GM19438 (cell line): Measurements from ENCODE around the gene XPO6.

Source experiments
- ATAC-seq: cut with Tn5 transposase; IDR thresholded peaks from one replicate; pipeline ENCODE4 v1.9.1; 2021; ENCODE audit warnings: low read depth; ENCODE audit not compliant: unreplicated experiment

The XPO6 gene

DNA sequence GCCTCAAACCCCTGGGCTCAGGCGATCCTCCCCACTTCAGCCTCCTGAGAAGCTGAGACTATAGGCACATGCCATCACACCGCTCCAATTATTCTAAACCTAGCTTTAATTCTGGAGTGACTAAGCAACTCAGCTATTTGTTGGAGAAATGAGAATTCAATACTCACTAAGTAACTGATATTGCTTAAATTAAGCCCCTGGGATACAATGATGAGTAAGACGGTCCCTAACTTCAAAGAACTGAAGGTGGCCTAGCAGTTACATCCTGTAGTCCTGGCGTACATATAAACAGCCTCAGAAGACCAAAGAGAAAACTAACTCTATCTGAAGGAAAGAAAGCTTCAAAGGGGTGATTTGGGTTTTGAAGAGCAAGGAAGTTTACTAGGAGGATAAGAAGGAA, 25.0 kb downstream of the XPO6 start:
- ATAC-seq: no peak

- ATAC-seq: no peak
Measured at GRCh38 chr16:28185696-28186095, 26.1 kb downstream of the XPO6 start.

DNA sequence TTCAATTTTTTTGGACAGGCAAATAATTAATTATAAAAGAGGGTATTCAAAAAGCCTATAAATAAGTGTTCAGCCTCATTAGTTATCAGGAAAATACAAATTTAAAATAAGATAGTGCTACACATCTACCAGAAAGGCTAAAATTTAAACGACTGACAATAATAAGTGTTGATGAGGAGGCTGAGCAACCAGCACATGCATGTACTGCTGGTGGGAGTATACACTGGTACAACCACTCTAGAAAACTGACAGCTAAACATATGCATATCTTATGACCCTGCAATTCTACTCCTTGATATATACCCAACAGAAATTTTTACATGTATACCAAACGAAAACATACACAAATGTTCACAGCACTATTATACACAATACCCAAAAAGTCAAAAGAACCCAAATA, 27.1 kb downstream of the XPO6 start:
- ATAC-seq: no peak

GRCh38 chr16:28183930-28184329, 27.8 kb downstream of the XPO6 start:
- no peak for ATAC-seq

GRCh38 chr16:28183484-28183883, 28.3 kb downstream of the XPO6 start:
- no peak for ATAC-seq

DNA sequence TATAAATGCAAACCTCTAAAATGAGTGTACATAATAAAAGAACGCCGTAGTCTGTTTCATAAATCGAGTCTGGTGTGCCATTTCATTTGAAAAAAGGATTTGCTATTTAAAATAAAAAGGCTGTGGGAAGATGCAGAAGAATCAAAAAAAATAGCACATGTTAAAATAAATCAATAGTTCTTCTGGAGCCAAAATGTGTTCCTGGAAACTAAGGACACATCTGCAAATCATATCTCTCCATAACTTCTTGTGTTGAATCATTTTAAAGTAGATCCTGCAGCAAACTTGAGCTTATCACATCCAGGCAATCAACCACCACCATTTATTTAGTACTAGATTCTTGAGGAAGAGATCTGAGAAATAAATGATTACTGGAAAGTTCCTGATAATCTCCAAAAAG, 29.0 kb downstream of the XPO6 start:
- ATAC-seq: no peak

DNA sequence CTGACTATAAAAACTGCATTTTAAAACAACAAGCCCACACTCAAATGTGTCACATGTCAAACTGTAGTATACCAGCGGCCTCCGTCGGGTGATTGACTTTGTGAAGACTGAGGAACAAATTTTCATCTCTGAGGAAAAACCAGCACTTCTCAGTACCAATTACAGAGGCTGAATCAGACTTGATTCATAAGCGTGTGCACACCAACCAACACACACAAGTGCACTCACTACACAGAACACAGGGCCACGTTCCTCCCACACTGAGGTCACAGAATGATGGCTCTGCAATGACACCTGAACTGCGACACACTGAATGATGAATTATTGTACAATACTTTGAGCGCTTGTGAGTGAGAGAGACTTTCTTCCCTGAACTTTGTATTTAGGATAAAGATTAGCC, 29.6 kb downstream of the XPO6 start:
- no peak for ATAC-seq

- ATAC-seq: no peak
Measured at GRCh38 chr16:28181515-28181914, 30.2 kb downstream of the XPO6 start.

DNA sequence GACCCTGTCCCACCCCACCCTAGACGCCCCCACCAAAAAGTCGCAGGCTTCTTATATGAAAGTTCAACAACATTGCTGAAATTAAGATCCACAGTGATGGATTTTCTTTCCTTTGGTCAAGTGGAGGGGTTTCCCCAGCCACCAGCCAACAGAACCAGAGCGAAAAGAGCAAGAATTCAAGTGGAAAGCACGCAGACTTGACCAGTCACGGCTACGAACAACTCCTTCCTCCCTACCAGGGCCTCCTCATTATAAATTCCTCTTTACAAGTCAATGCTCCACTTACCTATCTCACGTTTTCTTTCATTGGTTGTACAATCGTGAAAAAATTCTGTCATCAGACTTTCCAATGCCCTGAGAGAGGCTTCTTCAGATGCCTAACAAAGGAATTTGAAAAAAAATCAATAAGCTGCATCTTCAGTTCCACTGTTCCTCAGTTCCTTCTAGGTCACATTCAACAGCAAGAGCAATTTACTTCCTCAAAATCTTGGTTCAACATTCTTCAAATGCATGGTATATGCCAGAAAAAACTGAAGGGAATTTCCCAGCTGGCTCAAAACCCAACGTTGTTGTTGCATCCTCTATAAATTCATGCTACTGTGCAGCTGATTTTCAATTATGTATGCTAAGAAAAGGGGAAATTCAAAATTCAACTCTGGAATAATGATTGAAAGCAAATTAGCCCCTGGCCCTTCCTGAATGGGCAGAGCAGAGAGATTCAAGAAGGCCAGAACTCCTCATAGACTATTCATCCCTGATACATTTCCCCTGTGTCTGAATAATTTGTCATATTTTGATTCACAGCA, 30.9 kb downstream of the XPO6 start:
- no peak for ATAC-seq

DNA sequence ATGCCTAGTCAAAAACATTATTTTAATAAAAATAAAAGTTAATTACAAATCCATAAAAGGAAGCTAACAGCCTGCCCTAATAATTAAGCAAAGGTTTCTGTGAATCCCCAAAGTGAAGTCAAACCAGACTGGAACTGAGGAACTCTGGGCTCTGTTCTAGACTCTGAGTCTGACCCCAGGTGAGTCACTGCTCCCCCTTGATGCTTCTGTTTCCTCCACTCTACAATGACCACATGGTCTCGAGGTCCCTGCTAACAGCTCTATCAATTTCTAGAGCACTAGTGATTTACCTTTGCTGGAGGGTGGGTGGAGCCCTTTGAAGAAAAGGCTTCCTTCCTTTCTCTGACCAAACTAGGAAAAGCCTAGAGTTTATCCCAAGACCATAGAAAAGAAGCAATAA, 32.4 kb downstream of the XPO6 start:
- no peak for ATAC-seq

DNA sequence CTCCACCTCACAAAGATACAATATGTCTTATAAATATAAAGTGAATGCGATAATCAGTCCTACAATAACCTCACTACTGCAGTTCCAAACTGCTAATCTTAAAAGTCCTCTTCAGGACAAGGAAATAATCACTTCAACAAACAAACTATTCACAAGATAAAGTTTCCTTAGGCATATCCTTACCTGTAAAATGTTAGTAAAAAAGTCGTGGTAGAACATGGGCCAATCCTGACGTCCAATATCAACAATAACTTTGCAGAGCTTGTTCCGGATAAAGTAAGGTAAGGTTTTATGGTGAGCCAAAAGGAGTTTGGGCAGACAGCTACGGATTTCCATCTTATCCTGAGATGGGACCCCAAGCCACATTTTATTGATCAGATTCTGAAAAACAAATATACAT, 36.0 kb downstream of the XPO6 start:
- no peak for ATAC-seq

GRCh38 chr16:28172336-28172735, 39.4 kb downstream of the XPO6 start:
- no peak for ATAC-seq

- ATAC-seq: no peak
Measured at GRCh38 chr16:28171816-28172215, 39.9 kb downstream of the XPO6 start.

DNA sequence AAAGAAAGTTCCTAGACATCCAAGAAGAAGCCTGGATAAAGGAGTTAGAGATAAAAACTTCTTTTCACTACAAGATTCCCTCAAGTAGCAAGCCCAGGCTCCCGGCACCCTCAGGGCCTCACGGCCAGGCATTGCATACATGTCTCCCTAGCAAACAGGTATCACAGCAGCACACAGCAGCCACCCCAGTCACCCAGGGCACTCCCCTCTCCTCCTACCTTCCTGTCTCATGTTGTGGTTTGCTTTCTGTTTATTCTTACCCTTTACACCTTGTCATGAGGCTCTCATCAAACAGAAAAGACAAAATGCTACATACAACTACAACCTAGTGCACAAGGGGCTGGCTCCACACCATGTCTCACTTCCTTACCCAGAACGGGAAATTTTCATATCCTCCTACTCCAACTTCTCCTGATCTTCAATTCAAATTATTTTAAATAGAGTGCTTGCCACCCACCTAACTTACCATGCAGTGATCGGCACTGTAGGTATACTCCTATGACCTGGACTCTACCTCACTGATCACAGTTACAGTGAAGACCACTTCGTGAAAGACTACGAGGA, 42.7 kb downstream of the XPO6 start:
- ATAC-seq: no peak

DNA sequence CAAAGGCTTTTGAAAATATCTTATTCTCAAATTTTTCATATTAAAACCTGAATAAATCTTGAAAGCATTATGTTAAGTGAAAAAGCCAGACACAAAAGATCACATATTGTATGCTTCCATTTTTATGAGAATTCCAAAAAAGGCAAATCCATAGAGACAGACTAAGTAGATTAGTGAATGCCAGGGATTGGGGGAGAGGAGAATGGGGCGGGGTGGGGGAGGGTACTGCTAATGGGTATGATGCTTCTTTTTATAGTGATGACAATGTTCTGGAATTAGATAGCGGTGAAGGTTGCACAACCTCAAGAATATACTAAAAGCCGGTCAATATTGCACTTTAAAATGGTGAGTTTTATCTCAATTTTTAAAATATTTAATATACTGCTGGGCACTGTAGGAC, 44.0 kb downstream of the XPO6 start:
- no peak for ATAC-seq

DNA sequence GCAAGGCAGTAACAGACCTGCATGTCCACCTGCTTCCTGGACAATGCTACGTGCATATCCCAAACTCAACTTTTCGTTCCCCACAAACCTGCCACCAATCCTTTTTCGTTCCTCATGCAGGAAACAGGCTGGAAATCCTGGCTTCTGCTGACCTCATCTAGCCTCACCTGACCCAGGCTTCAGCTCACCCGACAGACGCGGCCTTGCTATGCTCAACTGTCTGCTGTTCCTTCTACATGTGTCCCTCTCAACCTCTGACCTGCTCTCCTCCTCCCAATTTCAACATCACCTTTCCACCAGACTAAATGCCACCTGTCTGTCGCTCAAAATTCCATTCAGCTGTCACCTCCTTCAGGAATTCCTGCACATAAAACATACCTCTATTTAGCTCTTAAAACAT, 44.5 kb downstream of the XPO6 start:
- no peak for ATAC-seq

DNA sequence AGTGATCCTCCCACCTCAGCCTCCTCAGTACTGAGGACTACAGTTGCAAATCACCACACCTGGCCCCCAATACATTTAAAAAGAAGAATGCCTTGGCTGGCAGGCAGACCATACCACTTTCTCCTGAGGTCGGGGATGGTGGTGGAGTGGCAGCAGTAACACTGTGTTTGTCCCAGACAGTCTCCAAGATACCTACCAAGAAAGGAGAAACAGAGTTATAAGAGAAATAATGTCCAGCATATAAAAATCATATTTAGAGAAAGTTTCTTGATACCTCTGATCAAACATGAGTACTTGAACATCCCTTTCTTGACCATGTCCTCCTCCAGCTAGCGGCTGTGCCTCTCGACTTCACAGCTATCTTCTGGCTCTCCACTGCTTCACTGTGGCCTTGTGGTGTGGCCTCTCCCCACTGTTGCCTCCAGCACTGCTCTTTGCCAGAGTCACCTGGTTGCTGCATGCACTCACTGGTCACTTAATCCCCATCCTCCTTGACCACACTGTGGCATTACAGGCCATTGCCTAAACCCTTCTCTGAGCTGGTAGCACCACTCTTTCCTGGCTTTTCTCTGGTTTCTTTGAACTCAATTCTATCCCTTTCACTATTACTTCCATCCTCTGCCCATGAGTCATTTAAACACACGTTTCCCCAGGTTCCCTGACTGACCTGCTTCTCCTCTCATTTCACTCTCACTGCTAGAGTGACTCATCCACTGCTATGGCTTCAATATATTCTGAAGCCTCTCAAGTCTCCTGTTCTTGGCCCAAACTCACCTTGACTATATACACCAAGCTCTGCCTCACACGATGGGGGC, 45.2 kb downstream of the XPO6 start:
- ATAC-seq: no peak

- ATAC-seq: no peak
Measured at GRCh38 chr16:28165598-28165997, 46.2 kb downstream of the XPO6 start.

GRCh38 chr16:28164140-28164539, 47.6 kb downstream of the XPO6 start:
- ATAC-seq: no peak

DNA sequence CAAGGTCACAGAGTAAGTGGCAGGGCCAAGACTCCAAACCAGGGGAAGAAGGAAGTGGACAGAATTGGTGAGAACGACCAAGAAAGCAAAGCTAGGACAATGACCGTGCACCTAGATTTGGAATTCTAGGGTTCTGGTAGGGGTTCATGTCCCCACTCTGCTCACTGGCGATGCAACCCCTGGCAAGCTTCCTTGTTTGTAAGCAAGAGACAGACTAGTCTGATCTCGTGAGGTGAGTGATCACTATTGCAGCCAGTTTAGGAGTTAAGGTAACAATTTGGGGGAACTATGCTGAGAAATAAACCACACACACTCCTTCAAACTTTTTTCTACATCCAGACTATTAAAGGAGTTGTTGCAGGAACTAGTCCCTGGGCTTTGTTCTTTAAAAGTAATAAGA, 48.1 kb downstream of the XPO6 start:
- no peak for ATAC-seq

GRCh38 chr16:28162326-28162877, 49.4 kb downstream of the XPO6 start:
- no peak for ATAC-seq
